Measurements from ENCODE around the gene MRPL58. TPM values are rescaled to one million over a fixed set of nuclear protein-coding genes. Genes with fewer than 3 reads are reported as not detected.
A peak's percentile ranks its signal among the peaks of the same experiment; 100 is the strongest.

MRPL58 gene
- total and polyA plus RNA-seq, 12 donors: 38.7 to 120 (median 58.9) TPM

DNA sequence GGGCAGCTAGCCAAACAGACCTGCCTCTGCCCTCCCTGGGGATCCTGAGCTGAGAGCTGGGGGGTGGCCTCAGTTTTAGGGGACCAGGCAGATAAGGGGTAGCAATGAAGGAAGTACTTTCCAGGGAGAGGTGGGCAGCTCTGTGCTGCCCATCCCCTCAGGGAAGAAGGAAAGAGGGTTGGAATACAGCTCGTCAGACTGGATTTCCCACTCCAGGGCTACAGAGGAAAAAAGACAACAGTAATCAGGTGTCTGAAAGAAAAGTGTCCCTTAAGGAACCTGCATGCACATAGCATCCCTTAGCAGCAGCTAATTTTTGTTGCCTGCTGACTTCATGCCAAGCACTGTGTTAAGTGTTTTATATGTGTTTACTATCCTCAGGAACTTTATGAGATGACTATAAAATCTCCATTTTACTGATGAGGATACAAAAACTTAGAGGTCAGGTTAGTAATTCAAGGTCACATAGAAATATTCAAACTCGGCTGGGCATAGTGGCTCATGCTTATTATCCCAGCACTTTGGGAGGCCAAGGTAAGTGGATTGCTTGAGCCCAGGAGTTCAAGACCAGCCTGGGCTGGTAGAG, 3.2 kb upstream of the MRPL58 start:
- TF ChIP-seq POLR2A (IDR thresholded peaks at IDR 0.05): no peak
- TF ChIP-seq, protein P1, sequence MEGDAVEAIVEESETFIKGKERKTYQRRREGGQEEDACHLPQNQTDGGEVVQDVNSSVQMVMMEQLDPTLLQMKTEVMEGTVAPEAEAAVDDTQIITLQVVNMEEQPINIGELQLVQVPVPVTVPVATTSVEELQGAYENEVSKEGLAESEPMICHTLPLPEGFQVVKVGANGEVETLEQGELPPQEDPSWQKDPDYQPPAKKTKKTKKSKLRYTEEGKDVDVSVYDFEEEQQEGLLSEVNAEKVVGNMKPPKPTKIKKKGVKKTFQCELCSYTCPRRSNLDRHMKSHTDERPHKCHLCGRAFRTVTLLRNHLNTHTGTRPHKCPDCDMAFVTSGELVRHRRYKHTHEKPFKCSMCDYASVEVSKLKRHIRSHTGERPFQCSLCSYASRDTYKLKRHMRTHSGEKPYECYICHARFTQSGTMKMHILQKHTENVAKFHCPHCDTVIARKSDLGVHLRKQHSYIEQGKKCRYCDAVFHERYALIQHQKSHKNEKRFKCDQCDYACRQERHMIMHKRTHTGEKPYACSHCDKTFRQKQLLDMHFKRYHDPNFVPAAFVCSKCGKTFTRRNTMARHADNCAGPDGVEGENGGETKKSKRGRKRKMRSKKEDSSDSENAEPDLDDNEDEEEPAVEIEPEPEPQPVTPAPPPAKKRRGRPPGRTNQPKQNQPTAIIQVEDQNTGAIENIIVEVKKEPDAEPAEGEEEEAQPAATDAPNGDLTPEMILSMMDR (IDR thresholded peaks at IDR 0.05): no peak
- WGBS, 4 donors: 50 to 66% (median 59%) methylated on average over 2 of the region's 2 CpGs
- no peak overlapping the region for H3K27ac ChIP-seq
- intact Hi-C loops (cut with DNase I): loop anchor here (5.0 to 10.0 kb wide), 2 partner anchors 47 to 56 kb away; no protein-coding TSS in a partner anchor
- H3K27me3 ChIP-seq: no peaks in the 10 kb centered on the region
- H3K4me3 ChIP-seq: no peak overlapping the region
- peaks cover 0 to 20% of the 10 kb centered on the region in 2 donors for H3K4me1 ChIP-seq (replicated peaks in 1 of 2)
- H3K36me3 ChIP-seq (replicated peaks in 1 of 2): peaks cover 0 to 4% of the 10 kb centered on the region in 2 donors
- no peak for DNase-seq
- H3K9me3 ChIP-seq (replicated peaks in 1 of 3): no peaks in the 10 kb centered on the region

DNA sequence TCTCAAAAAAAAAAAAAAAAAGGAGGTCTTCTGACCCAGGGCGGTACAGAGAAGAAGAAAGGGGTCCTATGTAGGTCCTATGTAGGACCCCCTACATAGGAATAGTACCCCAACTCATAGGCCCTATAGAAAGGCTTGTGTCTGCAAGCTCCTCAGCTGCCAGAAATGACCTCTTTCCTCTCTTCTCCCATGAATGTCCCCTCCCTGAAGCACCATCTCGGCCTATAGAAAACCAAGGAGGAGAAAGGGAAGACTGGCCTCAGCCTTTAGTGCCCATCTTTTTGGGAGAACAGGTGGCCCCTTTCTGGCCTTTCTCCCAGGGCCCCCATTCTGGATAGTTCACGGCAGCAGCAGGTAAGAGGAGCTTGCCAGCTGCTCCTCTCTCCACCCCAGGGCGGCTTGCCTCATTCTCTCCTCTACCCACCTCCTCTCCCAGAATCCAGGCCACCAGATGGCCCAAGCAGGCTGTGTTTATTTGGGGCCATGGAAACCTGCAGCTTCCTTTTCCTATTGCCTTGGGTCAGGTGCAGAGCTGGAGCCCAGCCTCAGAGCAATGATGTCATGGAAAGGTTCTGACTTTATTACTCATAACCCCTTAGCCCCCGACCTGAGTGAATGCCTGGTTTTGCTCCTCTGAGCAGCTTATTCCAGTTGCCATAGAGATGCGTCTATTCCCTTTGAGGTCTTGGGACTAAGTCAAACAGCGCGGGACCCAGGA, 1.6 kb upstream of the MRPL58 start:
- 59 to 80% (median 75%) methylated on average over 8 of the region's 8 CpGs for WGBS, 4 donors
- TF ChIP-seq, protein P1 (IDR thresholded peaks at IDR 0.05): no peak
- TF ChIP-seq POLR2A (IDR thresholded peaks at IDR 0.05): no peak
- Histone ChIP-seq H3K27me3 (no peaks in the 10 kb centered on the region), H3K4me3 (no peak overlapping the region), H3K9me3 (replicated peaks in 1 of 3) (no peaks in the 10 kb centered on the region), H3K36me3 (replicated peaks in 1 of 2) (no peaks in the 10 kb centered on the region), H3K27ac (peak overlapping the region in 1 of 5 donors; percentile 83), H3K4me1 (replicated peaks in 1 of 2) (peaks cover 0 to 20% of the 10 kb centered on the region in 2 donors)
- peak in 3 of 7 donors; percentile 29 to 90 (median 51) for DNase-seq
- intact Hi-C loops (cut with DNase I): no loop called here

DNA sequence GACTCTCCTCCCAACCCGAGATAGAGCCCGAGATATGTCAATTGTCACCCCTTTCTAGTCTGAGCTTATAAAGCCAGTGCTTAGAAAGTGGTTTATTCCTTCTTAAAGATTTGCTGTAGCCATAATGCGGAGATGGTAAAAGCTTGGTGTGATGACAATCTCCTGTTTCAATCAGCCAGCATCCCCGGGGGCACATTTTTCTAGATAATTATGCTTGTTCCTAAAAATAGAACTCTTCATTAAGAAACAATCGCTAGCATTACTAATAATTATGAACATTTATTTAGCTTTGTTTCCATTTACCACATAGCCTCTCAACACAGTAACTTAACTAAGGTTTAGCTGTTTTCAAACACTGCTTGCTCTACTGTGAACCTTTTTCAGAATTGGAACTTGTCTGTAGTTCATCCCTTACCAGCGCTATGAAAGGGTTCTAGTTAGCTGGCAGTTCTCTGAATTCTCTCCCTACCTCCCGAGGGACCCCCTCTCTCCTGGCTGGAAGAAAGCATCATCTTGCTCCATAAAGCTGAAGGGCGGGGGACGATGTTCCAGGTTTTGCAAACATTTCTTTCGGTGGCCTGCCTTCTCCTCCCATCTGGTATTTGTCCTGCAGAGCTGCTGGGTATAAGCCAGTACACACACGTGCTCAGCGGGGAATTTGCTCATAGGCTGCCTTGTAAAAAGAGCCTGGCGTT, 922 bp upstream of the MRPL58 start:
- Histone ChIP-seq H3K4me1 (replicated peaks in 1 of 2) (peaks cover 0 to 20% of the 10 kb centered on the region in 2 donors), H3K27me3 (no peaks in the 10 kb centered on the region), H3K36me3 (replicated peaks in 1 of 2) (no peaks in the 10 kb centered on the region), H3K4me3 (peak overlapping the region in 2 of 4 donors; percentile 49 to 52), H3K9me3 (replicated peaks in 1 of 3) (no peaks in the 10 kb centered on the region), H3K27ac (peak overlapping the region in 4 of 5 donors; percentile 33 to 83 (median 65))
- DNase-seq: peak in 5 of 7 donors; percentile 39 to 87 (median 49)
- intact Hi-C loops (cut with DNase I): no loop called here
- WGBS, 4 donors: 53 to 67% (median 60%) methylated on average over 13 of the region's 13 CpGs
- TF ChIP-seq POLR2A (IDR thresholded peaks at IDR 0.05): no peak
- TF ChIP-seq, protein P1 (IDR thresholded peaks at IDR 0.05): no peak

DNA sequence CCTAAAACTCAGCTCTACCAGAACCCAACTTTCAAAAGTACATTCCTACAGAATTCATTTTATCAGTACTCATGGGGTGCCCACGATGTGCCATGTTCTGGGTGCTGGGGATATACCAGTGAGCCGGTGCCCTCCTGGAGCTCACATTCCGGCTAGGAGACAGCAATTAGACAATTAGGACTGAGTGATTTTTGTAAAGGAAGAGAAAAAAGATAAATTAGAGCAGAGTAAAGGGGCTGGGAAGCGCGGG, 449 bp upstream of the MRPL58 start:
- Histone ChIP-seq H3K36me3 (replicated peaks in 1 of 2) (no peaks in the 10 kb centered on the region), H3K4me3 (peak overlapping the region in 2 of 4 donors; percentile 49 to 52), H3K27ac (peak overlapping the region; percentile 11 to 83 (median 52)), H3K4me1 (replicated peaks in 1 of 2) (peaks cover 0 to 20% of the 10 kb centered on the region in 2 donors), H3K27me3 (no peaks in the 10 kb centered on the region), H3K9me3 (replicated peaks in 1 of 3) (no peaks in the 10 kb centered on the region)
- intact Hi-C loops (cut with DNase I): no loop called here
- WGBS, 4 donors: 21 to 32% (median 27%) methylated on average over 5 of the region's 5 CpGs
- DNase-seq: no peak
- no peak for TF ChIP-seq POLR2A (IDR thresholded peaks at IDR 0.05)
- TF ChIP-seq, protein P1 (IDR thresholded peaks at IDR 0.05): no peak
